ENCODE results near the gene SPDYC.
A peak's percentile ranks its signal among the peaks of the same experiment; 100 is the strongest.

SPDYC gene

GRCh38 chr11:65133724-65134123 lies 36.3 kb upstream of the SPDYC start:
- TF ChIP-seq CREB5 (CRISPR knock-in tag; IDR thresholded peaks at IDR 0.05; ENCODE audit: low read depth) (no peak), ARNTL (CRISPR knock-in tag; IDR thresholded peaks at IDR 0.05; ENCODE audit: borderline replicate concordance, low read depth) (no peak), ISL1 (CRISPR knock-in tag; IDR thresholded peaks at IDR 0.05) (no peak)
- peak; percentile 1; the same call in 2 of the 3 replicates for ATAC-seq

DNA sequence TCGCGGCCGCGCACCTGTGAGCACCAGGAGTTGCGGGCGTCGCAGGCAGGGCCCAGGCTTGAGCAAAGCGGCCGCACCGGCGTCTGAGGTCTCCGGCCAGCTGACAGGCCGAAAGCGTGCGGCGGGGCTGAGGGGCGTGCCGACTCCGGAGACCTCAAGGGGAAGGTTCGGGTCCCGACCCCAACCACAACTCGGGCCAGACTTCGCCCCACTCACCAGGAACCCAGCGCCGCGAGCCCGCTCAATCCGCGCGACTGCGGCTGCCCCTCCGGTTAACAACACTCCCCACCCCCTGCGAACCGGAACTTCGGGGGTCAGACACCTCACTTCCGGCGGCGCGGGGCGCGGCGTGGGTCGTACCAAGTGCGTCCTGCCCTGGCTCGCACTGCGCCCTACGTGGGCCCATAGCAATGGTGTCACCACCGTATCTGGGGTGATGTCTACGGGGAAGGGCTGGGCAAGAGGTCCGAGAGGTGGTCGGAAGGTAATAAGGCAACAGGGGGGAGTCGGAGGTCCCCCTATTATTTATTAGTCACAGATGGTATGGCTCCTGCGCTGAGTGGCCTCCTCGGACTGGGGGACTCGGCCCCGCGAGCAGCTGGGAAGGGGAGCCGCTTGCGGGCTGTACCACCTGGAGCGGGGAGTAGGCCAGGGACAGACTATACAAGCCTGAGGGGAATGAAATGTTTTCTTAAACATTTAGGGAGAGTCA lies 35.6 kb upstream of the SPDYC start, which contains the start of gene SYVN1:
Gene SYVN1, minus strand, starts transcription at position 280 of the 712 bp plus-strand sequence. CDS start 918 bp downstream, outside the sequence.
- peak; percentile 88 for ATAC-seq
- no peak; the same call in 1 of the 2 replicates for TF ChIP-seq TCF4 (CRISPR knock-in tag; IDR thresholded peaks at IDR 0.05; ENCODE audit: borderline replicate concordance)
- no peak for TF ChIP-seq ZFP3 (CRISPR knock-in tag; IDR thresholded peaks at IDR 0.05)
- no peak for TF ChIP-seq TOX (CRISPR knock-in tag; IDR thresholded peaks at IDR 0.05; ENCODE audit: borderline replicate concordance)
- TF ChIP-seq, protein P1, sequence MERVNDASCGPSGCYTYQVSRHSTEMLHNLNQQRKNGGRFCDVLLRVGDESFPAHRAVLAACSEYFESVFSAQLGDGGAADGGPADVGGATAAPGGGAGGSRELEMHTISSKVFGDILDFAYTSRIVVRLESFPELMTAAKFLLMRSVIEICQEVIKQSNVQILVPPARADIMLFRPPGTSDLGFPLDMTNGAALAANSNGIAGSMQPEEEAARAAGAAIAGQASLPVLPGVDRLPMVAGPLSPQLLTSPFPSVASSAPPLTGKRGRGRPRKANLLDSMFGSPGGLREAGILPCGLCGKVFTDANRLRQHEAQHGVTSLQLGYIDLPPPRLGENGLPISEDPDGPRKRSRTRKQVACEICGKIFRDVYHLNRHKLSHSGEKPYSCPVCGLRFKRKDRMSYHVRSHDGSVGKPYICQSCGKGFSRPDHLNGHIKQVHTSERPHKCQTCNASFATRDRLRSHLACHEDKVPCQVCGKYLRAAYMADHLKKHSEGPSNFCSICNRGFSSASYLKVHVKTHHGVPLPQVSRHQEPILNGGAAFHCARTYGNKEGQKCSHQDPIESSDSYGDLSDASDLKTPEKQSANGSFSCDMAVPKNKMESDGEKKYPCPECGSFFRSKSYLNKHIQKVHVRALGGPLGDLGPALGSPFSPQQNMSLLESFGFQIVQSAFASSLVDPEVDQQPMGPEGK (CRISPR knock-in tag; IDR thresholded peaks at IDR 0.05; ENCODE audit: borderline replicate concordance): peak; percentile 75; the same call in 1 of the 2 replicates

DNA sequence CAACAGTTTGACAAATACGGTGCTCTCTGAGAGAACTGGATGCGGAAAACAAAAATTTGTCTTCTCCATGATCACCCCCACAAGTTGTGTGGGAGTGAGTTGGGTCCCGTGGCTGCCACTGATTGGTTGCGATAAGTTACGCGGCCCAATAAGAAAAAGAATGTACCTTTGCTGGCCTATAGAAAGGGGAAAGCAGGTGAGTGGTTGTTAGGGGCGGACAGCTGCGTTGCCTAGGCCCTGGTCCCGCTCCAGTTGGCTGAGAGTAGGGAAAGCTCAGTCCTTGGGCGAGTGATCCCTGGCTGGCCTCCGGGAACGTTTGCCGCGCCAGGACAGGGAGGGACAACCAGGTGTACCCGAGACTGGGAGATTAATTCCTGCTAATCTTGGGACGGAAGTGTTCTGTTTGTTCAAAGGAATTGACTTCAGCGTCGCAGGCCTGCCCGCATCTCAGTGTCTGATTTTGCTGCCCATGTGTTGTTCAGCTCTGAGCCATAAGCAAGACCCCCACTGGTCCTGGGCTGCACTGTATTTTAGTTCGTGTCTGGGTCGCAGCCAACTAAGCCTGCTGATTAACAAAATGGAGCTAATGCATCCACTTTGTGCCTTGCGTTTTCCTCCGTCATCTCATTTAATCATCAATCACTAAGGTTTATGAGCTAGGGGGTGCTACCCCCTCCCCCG lies 34.9 kb upstream of the SPDYC start:
- peak; percentile 91 for ATAC-seq
- TF ChIP-seq, protein P1 (CRISPR knock-in tag; IDR thresholded peaks at IDR 0.05; ENCODE audit: borderline replicate concordance): no peak
- no peak for TF ChIP-seq ARNTL (CRISPR knock-in tag; IDR thresholded peaks at IDR 0.05; ENCODE audit: borderline replicate concordance, low read depth)

DNA sequence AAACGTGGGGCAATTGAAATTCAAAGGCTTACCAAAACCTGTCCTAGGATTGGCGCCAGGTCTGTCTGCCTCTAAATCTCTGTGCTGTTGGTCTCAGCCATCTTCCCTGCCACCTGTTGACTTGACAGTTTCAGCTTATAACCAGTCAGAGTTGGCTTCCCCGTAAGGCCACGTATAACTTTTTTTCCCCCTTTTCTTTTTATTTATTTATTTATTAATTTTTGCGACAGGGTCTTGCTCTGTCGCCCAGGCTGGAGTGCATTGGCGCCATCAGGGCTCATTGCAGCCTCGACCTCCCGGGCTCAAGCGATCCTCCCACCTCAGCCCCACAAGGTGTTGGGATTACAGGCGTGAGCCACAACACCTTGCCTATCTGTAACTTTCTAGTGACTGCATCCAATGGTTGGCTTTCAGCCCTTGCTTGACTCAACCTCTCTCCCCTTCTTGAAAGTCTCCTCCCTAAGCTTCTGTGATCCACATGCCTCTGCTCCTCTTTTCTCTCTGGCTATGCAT lies 34.3 kb upstream of the SPDYC start:
- ATAC-seq: no peak
- TF ChIP-seq, protein P2, sequence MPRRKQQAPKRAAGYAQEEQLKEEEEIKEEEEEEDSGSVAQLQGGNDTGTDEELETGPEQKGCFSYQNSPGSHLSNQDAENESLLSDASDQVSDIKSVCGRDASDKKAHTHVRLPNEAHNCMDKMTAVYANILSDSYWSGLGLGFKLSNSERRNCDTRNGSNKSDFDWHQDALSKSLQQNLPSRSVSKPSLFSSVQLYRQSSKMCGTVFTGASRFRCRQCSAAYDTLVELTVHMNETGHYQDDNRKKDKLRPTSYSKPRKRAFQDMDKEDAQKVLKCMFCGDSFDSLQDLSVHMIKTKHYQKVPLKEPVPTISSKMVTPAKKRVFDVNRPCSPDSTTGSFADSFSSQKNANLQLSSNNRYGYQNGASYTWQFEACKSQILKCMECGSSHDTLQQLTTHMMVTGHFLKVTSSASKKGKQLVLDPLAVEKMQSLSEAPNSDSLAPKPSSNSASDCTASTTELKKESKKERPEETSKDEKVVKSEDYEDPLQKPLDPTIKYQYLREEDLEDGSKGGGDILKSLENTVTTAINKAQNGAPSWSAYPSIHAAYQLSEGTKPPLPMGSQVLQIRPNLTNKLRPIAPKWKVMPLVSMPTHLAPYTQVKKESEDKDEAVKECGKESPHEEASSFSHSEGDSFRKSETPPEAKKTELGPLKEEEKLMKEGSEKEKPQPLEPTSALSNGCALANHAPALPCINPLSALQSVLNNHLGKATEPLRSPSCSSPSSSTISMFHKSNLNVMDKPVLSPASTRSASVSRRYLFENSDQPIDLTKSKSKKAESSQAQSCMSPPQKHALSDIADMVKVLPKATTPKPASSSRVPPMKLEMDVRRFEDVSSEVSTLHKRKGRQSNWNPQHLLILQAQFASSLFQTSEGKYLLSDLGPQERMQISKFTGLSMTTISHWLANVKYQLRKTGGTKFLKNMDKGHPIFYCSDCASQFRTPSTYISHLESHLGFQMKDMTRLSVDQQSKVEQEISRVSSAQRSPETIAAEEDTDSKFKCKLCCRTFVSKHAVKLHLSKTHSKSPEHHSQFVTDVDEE (CRISPR knock-in tag; IDR thresholded peaks at IDR 0.05): no peak
- no peak for TF ChIP-seq ZFP30 (CRISPR knock-in tag; IDR thresholded peaks at IDR 0.05)
- TF ChIP-seq OSR1 (CRISPR knock-in tag; IDR thresholded peaks at IDR 0.05): no peak
- no peak for TF ChIP-seq CSDC2 (CRISPR knock-in tag; IDR thresholded peaks at IDR 0.05)
- TF ChIP-seq ZC3H10 (CRISPR knock-in tag; IDR thresholded peaks at IDR 0.05): no peak
- no peak for TF ChIP-seq BACH2 (CRISPR knock-in tag; IDR thresholded peaks at IDR 0.05; ENCODE audit: borderline replicate concordance)
- TF ChIP-seq, protein P1 (CRISPR knock-in tag; IDR thresholded peaks at IDR 0.05; ENCODE audit: borderline replicate concordance): no peak
- TF ChIP-seq ZFP3 (CRISPR knock-in tag; IDR thresholded peaks at IDR 0.05): no peak
- no peak for TF ChIP-seq CREB5 (CRISPR knock-in tag; IDR thresholded peaks at IDR 0.05; ENCODE audit: low read depth)
- no peak for TF ChIP-seq GLIS3 (CRISPR knock-in tag; IDR thresholded peaks at IDR 0.05)
- no peak for TF ChIP-seq CSRNP3 (CRISPR knock-in tag; IDR thresholded peaks at IDR 0.05)
- no peak for TF ChIP-seq TCF4 (CRISPR knock-in tag; IDR thresholded peaks at IDR 0.05; ENCODE audit: borderline replicate concordance)
- TF ChIP-seq ZNF70 (CRISPR knock-in tag; IDR thresholded peaks at IDR 0.05): no peak
- no peak for TF ChIP-seq ESRRG (CRISPR knock-in tag; IDR thresholded peaks at IDR 0.05)
- TF ChIP-seq POU6F1 (CRISPR knock-in tag; IDR thresholded peaks at IDR 0.05; ENCODE audit: borderline replicate concordance, low read depth): no peak
- TF ChIP-seq ISL1 (CRISPR knock-in tag; IDR thresholded peaks at IDR 0.05): no peak
